Endothelial cell of umbilical vein (primary cell): ENCODE measurements around the gene DDIT4. TPM values are rescaled to one million over a fixed set of nuclear protein-coding genes. Genes with fewer than 3 reads are reported as not detected.

ENCODE experiments used
- BruUV-seq: library from RNA; stranded (reverse); fragments of 400-500 nt; replicated peaks from 2 replicates; lab custom pipeline; 2021; lab: Mats Ljungman, UMichigan
- CTCF ChIA-PET: fragments of 300-600, 350-600 bp; sonication (Branson Sonifier 250); formaldehyde crosslinking; loops from one replicate; lab custom pipeline; 2021; ENCODE audit warnings: antibody characterized with exemption, inconsistent platforms; lab: Charles Lee
- POLR2A ChIA-PET: fragments of 300-600, 350-600 bp; sonication (Branson Sonifier 250); formaldehyde crosslinking; loops from one replicate; lab custom pipeline; 2021; ENCODE audit warnings: antibody characterized with exemption, inconsistent platforms; lab: Charles Lee
- DNase-seq: peaks from one replicate; pipeline ENCODE4 v3.0.0-alpha.2; 2011; ENCODE audit warnings: low read depth, low spot score
- FAIRE-seq: peaks from 2 replicates; lab custom pipeline; 2011; peaks lifted over from hg19 to GRCh38; lab: Jason Lieb, UNC
- H2AFZ ChIP-seq: 2 replicates; pipeline ENCODE4 v1.6.0; 2012; ENCODE audit warnings: low read depth, low read length, control low read depth, inconsistent platforms
- H3K27ac ChIP-seq: 2 replicates; pipeline ENCODE4 v1.5.1; 2011; ENCODE audit warnings: low read depth, mild to moderate bottlenecking, control low read depth, low read length, moderate library complexity; ENCODE audit not compliant: insufficient read depth
- H3K27me3 ChIP-seq, 2 experiments: 2 replicates each; pipeline versions ENCODE4 v1.6.0 to v1.6.1; 2011; ENCODE audit warnings: low read length in 2 of 2, mixed read lengths in 1 of 2; ENCODE audit not compliant: control insufficient read depth in 2 of 2, insufficient read depth in 2 of 2
- H3K36me3 ChIP-seq, 2 experiments: 2 replicates in 1 of 2; 3 replicates in 1 of 2; pipeline ENCODE4 v1.5.1; 2011; ENCODE audit warnings: low read length in 2 of 2, mild to moderate bottlenecking in 1 of 2, moderate library complexity in 1 of 2; ENCODE audit not compliant: control insufficient read depth in 2 of 2, insufficient read depth in 2 of 2; ENCODE audit errors: extremely low read depth in 1 of 2
- H3K4me1 ChIP-seq: 3 replicates; pipeline ENCODE4 v1.5.1; 2011; ENCODE audit warnings: mild to moderate bottlenecking, low read length; ENCODE audit not compliant: control insufficient read depth, insufficient read depth; ENCODE audit errors: extremely low read depth
- H3K4me2 ChIP-seq: 2 replicates; pipeline ENCODE4 v1.6.1; 2011; ENCODE audit warnings: low read length, control low read depth, mixed read lengths; ENCODE audit not compliant: insufficient read depth
- H3K4me3 ChIP-seq, 3 experiments: fragments of 200-600 bp in 1 of 3; sonication (generic), shearing (Covaris generic) in 1 of 3; replicated peaks in 1 of 3; 2 replicates each; pipeline ENCODE4 v1.5.1; 2011 to 2016; ENCODE audit warnings: control low read depth in 3 of 3, low read length in 3 of 3, mild to moderate bottlenecking in 2 of 3, inconsistent platforms in 1 of 3, low read depth in 1 of 3, moderate library complexity in 1 of 3; ENCODE audit not compliant: insufficient read depth in 1 of 3
- H3K79me2 ChIP-seq: 2 replicates; pipeline ENCODE4 v1.6.0; 2012; ENCODE audit warnings: low read length, inconsistent platforms; ENCODE audit not compliant: control insufficient read depth, insufficient read depth
- H3K9ac ChIP-seq: replicated peaks from 2 replicates; pipeline ENCODE3; 2011; ENCODE audit warnings: low read length, control low read depth; ENCODE audit not compliant: insufficient read depth; ENCODE audit errors: extremely low read depth
- H3K9me1 ChIP-seq: replicated peaks from 3 replicates; pipeline ENCODE4 v1.6.0; 2011; ENCODE audit warnings: mild to moderate bottlenecking, low read length; ENCODE audit not compliant: control insufficient read depth, insufficient read depth; ENCODE audit errors: extremely low read depth
- H3K9me3 ChIP-seq: replicated peaks from 2 replicates; pipeline ENCODE4 v1.5.1; 2012; ENCODE audit warnings: low read length, inconsistent platforms; ENCODE audit not compliant: control insufficient read depth, insufficient read depth
- H4K20me1 ChIP-seq: replicated peaks from 2 replicates; pipeline ENCODE3; 2011; ENCODE audit warnings: mild to moderate bottlenecking, low read length; ENCODE audit not compliant: control insufficient read depth, insufficient read depth; ENCODE audit errors: extremely low read depth
- CTCF ChIP-seq, 2 donors: IDR thresholded peaks; 1 replicate in 1 of 2; 2 replicates in 1 of 2; pipeline ENCODE4 v1.5.1; 2011; ENCODE audit warnings: low read length in 2 of 2, mild to moderate bottlenecking in 2 of 2, moderate library complexity in 2 of 2, control low read depth in 1 of 2, inconsistent platforms in 1 of 2, low read depth in 1 of 2; ENCODE audit not compliant: insufficient read depth in 1 of 2; ENCODE audit errors: extremely low read depth in 1 of 2
- GATA2 ChIP-seq: IDR thresholded peaks from 2 replicates; pipeline ENCODE4 v1.7.0; 2011; ENCODE audit warnings: low read depth, mild to moderate bottlenecking, moderate library complexity, mixed read lengths, low read length; ENCODE audit not compliant: insufficient read length, insufficient read depth
- MAX ChIP-seq: IDR thresholded peaks from 2 replicates; pipeline ENCODE4 v1.6.1; 2011; ENCODE audit not compliant: insufficient read depth, insufficient read length
- dilution Hi-C: fragments of 300-500 bp; cut with MboI; formaldehyde crosslinking; loops from one replicate; pipeline ENCODE4 v1.15.0; 2019; ENCODE audit warnings: low sequenced_read_pairs; ENCODE audit not compliant: extremely low pct_ligation_motif_present
- intact Hi-C: fragments of 100-400 bp; cut with micrococcal nuclease; formaldehyde crosslinking; loops from one replicate; pipeline ENCODE4 v1.10.0; 2022
- polyA plus RNA-seq, 4 experiments: library from polyadenylated mRNA; depleted of rRNA in 3 of 4; stranded (reverse) in 3 of 4; unstranded in 1 of 4; fragments of >200 nt; gene quantifications; 2 replicates each; pipeline versions ENCODE4 v1.2.1 to v1.2.3, GENCODE V29; 2011 to 2012; ENCODE audit warnings: missing spikeins in 1 of 4
- total RNA-seq: library from RNA; stranded (reverse); gene quantifications from 2 replicates; pipeline ENCODE4 v1.2.3, GENCODE V29; 2021

DDIT4 gene
- total and polyA plus RNA-seq, 2 donors (not counting 3 experiments of a cell fraction or from before 2014, with no cell fraction given), result 60.4 to 65.3 TPM

- Histone ChIP-seq H3K9me3 (no peaks in the 10 kb centered on the region), H3K4me3 (no peak overlapping the region), H3K4me1 (no peaks in the 10 kb centered on the region), H3K36me3 (peaks cover 0 to 4% of the 10 kb centered on the region in 2 experiments), H3K79me2 (no peaks in the 10 kb centered on the region), H3K9ac (no peak overlapping the region), H4K20me1 (no peaks in the 10 kb centered on the region), H3K9me1 (no peaks in the 10 kb centered on the region), H3K27ac (no peak overlapping the region), H3K27me3 (no peaks in the 10 kb centered on the region), H2AFZ (no peak overlapping the region), H3K4me2 (no peak overlapping the region)
- no peak for FAIRE-seq
- no TSS peak for BruUV-seq
- intact Hi-C loops, result no loop called here
- TF ChIP-seq GATA2, result no peak
- no peak for TF ChIP-seq MAX
- no peak for TF ChIP-seq CTCF (IDR thresholded peaks at IDR 0.05; ENCODE audit: extremely low read depth in 1 of 2, insufficient read depth in 1 of 2, low read depth in 1 of 2, low read length in 2 of 2)
- dilution Hi-C loops, result no loop called here
- CTCF ChIA-PET, result interaction anchor here (0.7 to 1.7 kb wide), 9 partner anchors 8 to 108 kb away, joined by 3 to 11 read pairs (median 4); no protein-coding TSS in a partner anchor
- POLR2A ChIA-PET, result interaction anchor here (2.3 kb wide), 1 partner anchor 44 kb away, joined by 8 read pairs; the partner anchor contains the start of gene DDIT4
- DNase-seq, result no peak
These were observed 44.2 kb upstream of the DDIT4 start for GRCh38 chr10:72229261-72230251.
